CD4-positive, alpha-beta T cell treated with Interleukin-15 for 4 hours (primary cell): Measurements from ENCODE around the gene ZC3H10.
"Not testable (repeated sequence)": the region's sequence is repeated elsewhere in the genome, so short reads cannot be mapped to it uniquely, and the experiment has no call there.

Experiments
- DNase-seq: peaks from one replicate; pipeline ENCODE4 v3.0.0-alpha.2; 2020; ENCODE audit warnings: low spot score

ZC3H10 gene, protein sequence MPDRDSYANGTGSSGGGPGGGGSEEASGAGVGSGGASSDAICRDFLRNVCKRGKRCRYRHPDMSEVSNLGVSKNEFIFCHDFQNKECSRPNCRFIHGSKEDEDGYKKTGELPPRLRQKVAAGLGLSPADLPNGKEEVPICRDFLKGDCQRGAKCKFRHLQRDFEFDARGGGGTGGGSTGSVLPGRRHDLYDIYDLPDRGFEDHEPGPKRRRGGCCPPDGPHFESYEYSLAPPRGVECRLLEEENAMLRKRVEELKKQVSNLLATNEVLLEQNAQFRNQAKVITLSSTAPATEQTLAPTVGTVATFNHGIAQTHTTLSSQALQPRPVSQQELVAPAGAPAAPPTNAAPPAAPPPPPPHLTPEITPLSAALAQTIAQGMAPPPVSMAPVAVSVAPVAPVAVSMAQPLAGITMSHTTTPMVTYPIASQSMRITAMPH

DNA sequence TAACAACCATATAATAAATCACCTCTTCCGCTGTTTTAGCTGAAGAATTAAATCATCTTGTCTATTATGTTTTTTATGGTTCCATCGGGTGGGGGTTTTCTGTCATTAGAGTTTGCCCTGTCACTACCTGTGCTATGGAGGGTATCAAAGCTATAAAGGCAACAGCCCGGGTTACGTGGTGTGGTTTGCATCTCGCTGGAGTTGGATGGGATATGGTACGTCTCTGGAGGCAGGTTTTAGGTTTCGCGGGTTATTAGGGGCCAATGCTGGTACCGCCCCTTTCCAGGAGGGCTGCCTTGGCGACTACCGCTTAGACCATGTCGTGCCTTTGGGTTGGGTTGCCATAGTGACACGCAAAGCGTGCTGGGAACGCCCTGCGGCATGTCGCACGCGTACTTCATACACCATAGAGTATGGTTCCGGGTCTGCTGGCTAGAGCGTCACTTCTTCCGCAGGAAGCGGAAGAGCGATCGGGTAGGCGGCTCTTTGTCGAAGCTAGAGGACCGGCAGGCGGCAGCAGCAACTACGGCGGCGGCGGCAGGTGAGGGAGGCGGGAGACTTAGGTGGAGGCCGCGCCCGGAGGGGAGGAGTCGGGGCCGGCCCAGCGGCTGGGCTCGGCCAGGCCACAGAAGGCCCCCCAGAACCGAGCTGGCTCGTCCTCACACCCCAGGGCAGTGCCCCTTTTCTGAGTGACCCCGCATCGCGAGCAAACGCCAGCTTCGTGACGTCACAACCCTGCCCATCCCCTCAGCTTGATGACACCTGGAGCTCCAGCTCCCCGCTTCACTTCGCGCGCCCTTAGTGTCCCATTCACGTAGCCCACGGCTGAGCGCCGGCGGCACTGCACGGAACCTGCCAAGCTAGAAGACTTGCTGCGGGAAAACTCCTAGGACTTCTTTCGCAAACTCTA is at the start of gene ZC3H10:
ZC3H10 (plus strand) TSS at position 489 of the 910 bp plus-strand sequence. CDS start 2,297 bp downstream, outside the sequence.
- DNase-seq: peak; percentile 99

DNA sequence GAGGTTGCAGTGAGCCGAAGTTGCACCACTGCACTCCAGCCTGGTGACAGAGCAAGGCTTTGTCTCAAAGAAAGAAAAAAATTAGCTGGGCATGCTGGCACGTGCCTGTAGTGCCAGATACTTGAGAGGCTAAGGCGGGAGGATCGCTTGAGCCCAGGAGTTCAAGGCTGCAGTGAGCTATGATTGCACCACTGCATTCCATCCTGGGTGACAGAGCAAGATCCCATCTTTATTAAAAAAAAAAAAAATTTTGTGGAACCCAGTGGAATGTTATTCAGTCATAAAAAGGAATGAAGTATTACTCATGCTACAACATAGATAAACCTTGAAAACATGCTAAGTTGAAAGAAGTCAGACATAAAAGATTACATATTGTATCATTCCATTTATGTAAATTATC is 46.4 kb upstream of the ZC3H10 start:
- DNase-seq: no peak

DNA sequence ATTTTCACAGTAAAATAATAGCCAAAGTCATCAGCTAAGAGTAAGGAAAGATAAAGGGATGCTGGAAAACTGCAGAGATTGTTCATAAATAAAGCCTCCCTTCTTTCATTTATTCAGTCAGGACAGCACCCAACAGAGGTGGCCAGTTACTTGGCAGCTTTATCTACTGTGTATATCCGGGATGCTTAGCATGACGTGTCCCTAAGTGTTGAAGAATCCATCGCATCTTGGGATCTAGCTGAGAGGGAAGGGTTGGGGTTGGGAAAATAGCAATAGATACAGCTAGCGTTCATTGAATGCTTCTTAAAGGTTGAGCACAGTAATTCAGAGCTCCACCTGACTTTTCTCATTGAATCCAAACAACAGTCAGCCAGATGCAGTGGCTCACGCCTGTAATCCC is 43.7 kb upstream of the ZC3H10 start:
- no peak for DNase-seq

DNA sequence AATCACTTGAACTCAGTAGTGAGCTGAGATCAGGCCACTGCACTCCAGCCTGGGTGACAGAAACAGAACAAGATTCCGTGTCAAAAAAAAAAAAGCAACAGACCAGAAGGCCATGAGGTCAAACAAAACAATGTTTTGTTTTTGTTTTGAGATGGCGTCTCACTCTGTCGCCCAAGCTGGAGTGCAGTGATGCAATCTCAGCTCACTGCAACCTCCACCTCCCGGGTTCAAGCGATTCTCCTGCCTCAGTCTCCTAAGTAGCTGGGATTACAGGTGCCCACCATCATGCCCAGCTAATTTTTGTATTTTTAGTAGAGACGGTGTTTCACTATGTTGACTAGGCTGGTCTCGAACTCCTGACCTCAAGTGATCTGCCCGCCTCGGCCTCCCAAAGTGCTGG is 40.1 kb upstream of the ZC3H10 start:
- not testable (repeated sequence) for DNase-seq

DNA sequence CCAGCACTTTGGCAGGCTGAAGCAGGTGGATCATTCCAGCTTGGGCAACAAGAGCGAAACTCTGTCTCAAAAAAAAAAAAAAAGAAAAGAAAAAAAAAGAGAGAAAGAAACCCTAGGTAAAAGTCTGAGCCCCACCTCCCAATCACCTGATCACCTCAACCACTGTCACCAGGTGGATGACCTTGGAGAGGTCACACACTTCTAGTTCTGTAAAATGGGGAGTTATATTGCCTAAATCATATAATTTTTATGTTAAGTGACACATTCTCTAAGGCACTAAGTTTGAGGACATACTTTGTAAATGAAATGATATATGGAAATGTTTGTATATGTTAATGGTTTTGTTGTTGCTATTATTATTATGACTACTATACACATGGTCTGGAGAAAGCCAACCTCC is 39.6 kb upstream of the ZC3H10 start:
- no peak for DNase-seq

DNA sequence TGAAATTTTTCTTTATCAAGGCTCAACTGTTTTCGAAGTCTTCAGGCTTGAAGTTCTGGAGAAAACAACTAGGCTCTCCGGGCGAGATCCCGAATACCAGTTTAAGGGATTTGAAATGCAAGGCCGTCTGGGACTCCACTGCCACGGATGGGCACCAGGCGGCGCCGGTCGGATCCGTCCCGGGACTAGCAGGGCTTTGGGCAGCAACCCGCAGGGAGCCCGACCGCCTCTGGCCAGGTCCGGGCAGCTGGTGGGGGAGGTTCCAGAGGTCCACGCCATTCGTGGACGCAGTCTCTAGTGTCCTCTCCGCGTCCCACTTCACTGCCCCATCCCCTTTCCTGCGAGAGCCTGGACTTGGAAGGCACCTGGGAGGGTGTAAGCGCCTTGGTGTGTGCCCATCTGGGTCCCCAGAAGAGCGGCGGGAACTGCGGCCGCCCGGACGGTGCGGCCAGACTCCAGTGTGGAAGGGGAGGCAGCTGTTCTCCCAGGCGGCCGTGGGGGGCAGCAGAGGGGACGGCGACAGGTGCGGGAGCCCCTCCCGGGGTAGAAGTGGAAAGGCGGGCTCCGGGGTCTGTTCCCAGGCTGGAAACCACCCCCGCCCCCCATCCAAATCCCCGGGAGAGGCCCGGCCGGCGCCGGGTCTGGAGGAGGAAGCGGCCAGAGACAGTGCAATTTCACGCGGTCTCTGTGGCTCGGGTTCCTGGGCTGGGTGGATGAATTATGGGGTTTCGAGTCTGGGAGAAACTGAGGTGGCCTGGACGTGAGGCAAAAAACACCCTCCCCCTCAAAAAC is 38.9 kb upstream of the ZC3H10 start:
- DNase-seq: peak; percentile 40

DNA sequence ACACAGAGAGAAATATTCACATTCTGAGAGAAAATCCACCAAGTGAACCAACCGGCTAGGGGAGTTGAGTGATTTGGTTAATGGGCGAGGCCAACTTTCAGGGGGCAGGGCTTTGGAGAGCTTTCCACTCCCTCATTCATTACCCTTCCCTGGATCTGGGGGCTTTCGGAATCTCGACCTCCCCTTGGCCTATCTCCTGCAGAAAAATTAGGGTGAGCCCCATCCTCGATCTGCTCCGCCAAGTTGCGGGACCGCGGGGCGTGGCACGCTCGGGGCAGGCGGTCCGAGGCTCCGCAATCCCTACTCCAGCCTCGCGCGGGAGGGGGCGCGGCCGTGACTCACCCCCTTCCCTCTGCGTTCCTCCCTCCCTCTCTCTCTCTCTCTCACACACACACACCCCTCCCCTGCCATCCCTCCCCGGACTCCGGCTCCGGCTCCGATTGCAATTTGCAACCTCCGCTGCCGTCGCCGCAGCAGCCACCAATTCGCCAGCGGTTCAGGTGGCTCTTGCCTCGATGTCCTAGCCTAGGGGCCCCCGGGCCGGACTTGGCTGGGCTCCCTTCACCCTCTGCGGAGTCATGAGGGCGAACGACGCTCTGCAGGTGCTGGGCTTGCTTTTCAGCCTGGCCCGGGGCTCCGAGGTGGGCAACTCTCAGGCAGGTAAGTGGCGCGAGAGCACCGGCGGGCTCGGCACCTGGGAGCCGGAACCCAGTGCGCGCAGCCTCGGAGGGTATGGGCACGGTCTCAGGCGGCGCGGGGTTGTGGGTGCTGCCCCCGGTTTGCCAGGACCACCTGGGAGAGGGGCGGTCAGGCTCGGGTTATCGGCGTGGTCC is 38.1 kb upstream of the ZC3H10 start, which contains the start of gene ERBB3:
ERBB3 (plus strand) TSS at position 443 of the 833 bp plus-strand sequence; CDS start at position 579, 136 bp downstream.
- DNase-seq: peak; percentile 69

DNA sequence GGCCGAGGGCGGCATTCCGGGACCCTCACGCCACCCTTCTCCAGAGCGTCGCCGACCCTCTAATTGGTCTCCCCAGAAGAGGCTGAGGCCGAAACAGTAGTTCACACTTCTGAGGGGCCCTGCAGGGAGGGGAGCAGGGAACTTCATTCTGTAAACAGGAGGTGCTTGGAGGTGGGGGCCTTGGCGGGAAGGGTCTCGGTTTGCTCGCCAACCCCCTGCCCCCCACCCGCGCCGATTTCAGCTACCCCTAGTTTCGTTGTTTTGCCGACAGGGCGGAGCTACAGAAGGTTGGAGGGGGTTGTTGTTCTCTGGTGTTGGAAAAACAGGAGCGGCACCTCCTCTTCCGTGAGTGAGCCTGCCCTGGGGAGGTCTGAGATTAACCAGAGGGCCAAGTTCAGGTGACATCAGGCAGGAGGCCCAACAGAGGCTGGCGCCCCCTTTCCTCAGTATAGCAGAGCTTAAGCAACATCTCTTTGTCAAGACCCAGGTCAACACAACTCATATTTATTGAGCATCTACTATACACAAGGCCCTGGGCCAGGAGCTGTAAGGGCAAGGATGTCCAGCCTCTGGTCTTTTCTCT is 37.4 kb upstream of the ZC3H10 start:
- no peak for DNase-seq

DNA sequence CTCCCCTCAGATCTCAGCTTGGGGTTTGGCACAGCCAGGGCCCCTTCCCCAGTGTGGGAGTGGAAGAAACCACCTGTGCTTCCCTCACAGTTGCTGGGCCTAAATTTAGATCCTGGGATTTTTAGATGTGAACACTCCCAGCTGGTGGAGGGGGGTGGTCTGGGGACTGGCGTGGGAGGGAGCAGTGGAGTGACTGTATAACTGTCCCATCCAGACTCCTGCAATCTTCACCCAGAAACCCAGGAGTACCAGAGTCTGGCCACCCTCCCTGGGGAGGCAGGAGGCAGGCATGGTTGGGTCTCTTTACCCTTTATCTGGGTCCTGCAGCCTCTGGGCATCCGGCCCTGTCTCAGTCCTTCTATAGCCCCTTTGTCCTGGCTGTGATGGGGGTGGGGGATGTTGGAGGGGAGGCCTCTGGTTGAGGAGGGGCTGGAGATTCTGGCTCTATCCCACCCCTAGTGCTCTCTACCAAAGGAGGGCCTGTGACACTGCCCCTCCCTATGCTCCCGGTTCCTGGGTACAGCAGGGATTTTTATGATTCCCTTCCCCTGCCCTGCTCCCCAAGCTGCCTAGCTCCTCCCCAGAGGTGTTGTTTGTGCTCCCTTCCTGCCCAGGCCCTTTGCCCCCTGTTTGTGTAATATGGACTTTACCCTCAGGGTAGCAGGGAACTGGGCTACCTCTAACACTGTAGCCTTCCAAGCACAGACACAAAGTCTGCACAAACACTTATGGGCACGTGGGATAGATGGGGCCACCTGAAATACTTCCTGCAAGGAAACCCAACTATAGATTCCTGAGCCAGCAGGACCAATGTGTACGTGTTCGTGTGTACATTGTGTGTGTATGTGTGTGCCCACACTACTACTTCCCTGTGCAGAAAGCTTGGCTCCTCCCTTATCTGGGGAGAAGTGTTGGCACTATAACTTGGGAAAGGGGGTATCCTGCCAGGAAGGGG is 36.4 kb upstream of the ZC3H10 start:
- DNase-seq: no peak

DNA sequence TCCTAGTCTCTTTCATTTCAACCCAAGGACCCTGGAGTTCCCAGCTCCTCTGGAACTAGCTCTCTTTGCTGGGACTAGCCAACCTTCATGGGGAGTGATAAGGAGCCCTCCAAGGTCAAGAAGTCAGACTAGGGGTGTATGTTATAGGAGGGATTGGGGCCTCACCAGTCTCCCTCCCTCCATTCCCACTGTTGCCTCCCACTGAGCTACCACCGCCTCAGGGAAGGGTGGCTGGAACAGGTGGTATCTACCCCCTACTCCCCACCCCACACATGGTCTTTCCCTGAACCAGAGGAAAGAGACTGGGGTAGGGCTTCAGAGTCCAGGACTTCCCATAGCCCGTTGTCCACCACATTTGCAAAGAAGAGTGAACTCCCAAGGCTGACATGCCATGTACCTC is 35.7 kb upstream of the ZC3H10 start:
- DNase-seq: no peak

DNA sequence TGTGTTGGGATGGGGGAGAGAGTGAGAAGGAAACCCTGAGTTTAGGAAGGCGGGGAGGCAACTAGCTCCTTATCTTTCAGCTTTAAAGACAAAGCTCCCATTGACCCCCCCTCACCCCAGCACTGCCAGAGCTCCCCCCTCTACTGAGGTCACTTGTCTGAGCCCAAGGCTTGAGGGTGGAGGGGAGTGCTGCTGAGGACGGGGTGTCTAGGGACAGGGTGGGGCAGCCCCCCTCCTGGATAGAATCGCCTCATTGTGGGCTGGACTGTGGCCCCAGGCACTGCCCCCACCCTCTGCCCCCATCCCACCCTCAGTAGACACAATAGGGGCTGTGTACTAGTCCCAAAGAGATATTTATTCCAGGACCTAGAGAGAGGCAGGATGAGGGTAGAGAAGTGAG is 35.1 kb upstream of the ZC3H10 start:
- DNase-seq: no peak

DNA sequence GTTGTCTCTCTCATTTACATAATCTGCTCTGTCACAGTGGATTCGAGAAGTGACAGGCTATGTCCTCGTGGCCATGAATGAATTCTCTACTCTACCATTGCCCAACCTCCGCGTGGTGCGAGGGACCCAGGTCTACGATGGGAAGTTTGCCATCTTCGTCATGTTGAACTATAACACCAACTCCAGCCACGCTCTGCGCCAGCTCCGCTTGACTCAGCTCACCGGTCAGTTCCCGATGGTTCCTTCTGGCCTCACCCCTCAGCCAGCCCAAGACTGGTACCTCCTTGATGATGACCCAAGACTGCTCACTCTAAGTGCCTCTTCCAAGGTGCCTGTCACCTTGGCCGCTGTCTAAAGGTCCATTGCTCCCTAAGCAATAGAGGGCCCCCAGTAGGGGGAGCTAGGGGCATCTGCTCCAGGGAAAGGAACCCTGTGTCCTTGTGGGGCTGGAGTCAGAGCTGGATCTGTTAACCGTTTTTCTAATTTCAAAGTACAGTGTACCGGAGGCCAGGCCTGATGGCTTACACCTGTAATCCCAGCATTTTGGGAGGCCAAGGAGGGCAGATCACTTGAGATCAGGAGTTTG is 33.0 kb upstream of the ZC3H10 start:
- DNase-seq: no peak

DNA sequence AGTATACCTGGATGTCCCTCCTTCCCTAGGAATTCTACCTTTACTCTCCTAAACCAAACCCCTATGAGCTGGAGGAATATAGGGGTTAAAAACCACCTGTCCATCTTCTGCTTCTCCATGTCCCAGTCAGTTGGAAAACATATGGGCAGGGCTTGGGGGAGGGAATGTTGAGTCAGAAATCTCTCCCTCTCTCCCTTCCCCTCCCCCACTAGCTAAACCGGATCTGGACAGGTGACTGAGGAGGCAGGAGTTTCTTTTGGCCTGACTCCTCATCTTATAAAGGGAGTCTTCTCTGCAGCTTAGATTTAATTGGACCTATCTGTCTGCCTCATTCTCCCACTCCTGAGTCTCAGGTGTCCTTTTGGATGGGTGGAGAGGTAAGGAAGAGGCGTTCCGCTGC is 32.0 kb upstream of the ZC3H10 start:
- DNase-seq: no peak

DNA sequence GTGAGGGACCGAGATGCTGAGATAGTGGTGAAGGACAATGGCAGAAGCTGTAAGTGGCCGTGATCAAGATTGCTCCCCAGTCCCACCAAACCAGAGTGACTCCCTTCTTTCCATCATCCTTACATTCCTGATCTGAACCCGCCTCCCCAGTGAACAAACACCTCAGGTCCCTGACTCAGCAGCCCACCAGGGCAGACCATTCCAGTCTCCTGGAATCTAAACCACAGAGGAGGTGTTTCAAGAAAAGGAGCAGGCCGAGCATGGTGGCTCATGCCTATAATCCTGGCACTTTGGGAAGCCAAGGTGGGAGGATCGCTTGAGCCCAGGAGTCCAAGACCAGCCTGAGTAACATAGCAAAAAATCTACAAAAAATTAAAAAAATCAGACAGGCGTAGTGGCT is 31.5 kb upstream of the ZC3H10 start:
- no peak for DNase-seq

DNA sequence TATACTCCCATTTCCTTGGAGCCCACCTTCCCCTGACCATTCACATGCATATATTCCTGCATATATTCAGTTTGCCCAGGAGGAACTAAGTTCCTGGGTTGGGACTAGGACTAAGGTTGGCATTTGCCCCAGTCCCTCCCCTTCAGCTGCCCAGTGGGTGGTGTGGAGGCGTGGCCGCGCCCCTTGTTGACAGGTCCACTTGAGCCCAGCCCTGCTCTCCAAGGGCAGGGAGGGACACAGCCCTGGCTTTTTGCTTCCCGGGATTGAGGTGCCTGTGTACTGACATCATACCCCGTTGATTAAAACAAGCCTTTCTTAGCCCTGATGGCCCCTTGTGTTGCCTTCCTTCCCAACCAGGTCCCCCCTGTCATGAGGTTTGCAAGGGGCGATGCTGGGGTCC is 30.8 kb upstream of the ZC3H10 start:
- no peak for DNase-seq

DNA sequence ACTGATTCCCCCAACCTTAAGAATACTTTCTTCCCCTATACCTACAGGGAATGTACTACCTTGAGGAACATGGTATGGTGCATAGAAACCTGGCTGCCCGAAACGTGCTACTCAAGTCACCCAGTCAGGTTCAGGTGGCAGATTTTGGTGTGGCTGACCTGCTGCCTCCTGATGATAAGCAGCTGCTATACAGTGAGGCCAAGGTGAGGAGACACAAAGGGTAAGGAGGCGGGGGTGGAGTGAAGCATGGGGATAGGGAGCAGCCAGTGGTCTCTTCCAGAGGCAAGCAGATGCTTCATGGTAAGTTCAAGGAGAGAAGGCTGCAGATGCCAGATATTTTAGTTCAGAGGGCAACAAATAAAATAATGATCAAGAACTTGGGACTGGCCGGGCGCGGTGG is 20.3 kb upstream of the ZC3H10 start:
- DNase-seq: no peak

DNA sequence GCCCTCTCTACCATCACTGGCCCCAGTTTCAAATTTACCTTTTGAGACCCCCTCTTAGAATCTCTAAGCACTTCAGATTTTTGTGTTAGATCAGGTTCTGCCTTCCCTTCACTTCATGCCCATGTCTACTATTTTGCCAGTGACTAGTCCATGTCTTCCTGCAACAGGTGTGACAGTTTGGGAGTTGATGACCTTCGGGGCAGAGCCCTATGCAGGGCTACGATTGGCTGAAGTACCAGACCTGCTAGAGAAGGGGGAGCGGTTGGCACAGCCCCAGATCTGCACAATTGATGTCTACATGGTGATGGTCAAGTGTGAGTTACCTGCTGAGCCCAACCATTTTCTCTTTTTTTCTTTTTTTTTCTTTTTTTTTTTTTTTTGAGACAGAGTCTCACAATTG is 19.5 kb upstream of the ZC3H10 start:
- no peak for DNase-seq

DNA sequence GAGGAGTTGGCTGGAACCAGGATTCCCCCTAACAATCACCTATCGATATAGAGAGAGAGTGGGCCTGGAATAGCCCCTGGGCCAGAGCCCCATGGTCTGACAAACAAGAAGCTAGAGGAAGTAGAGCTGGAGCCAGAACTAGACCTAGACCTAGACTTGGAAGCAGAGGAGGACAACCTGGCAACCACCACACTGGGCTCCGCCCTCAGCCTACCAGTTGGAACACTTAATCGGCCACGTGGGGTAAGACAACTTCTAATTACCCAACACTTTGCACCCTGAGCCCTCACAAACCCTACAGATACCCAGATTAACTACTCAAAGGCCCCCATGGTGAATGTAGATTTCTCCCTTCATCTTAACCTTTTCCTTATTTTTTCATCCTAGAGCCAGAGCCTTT is 18.3 kb upstream of the ZC3H10 start:
- no peak for DNase-seq

DNA sequence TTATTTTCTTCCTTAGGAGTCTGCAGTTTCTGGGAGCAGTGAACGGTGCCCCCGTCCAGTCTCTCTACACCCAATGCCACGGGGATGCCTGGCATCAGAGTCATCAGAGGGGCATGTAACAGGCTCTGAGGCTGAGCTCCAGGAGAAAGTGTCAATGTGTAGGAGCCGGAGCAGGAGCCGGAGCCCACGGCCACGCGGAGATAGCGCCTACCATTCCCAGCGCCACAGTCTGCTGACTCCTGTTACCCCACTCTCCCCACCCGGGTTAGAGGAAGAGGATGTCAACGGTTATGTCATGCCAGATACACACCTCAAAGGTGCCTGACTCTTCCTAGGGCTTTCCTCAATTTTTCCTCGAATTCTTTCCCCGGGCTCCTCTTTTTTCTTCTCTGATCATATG is 17.0 kb upstream of the ZC3H10 start:
- DNase-seq: no peak
